Spleen (tissue), 11 donors: Measurements from ENCODE around the gene TSPOAP1. TPM values are rescaled to one million over a fixed set of nuclear protein-coding genes. Genes with fewer than 3 reads are reported as not detected.
A peak's percentile ranks its signal among the peaks of the same experiment; 100 is the strongest.

ENCODE experiments used
- DNase-seq: peaks from one replicate; pipeline ENCODE4 v3.0.0-alpha.2; 2020
- H3K27ac ChIP-seq, 8 donors: fragments of 200-600 bp; sonication (generic) in 7 of 8; 1 replicate in 4 of 8; 2 replicates in 4 of 8; pipeline versions ENCODE4 v1.5.0 to v1.8.0; 2016 to 2021; ENCODE audit warnings: inconsistent platforms in 4 of 8, mild to moderate bottlenecking in 4 of 8, moderate library complexity in 1 of 8
- H3K27me3 ChIP-seq, 7 donors: fragments of 200-600 bp; sonication (generic) in 6 of 7; replicated peaks in 1 of 7; 1 replicate in 4 of 7; 2 replicates in 3 of 7; pipeline versions ENCODE4 v1.5.0 to v1.8.0; 2016 to 2021; ENCODE audit warnings: inconsistent platforms in 3 of 7, mild to moderate bottlenecking in 1 of 7
- H3K36me3 ChIP-seq, 6 donors: fragments of 200-600 bp; sonication (generic) in 5 of 6; 1 replicate in 4 of 6; 2 replicates in 2 of 6; pipeline versions ENCODE4 v1.5.0 to v1.8.0; 2016 to 2021; ENCODE audit warnings: inconsistent platforms in 2 of 6
- H3K4me1 ChIP-seq, 6 donors: fragments of 200-600 bp; sonication (generic) in 5 of 6; 1 replicate in 3 of 6; 2 replicates in 3 of 6; pipeline versions ENCODE4 v1.5.0 to v1.8.0; 2016 to 2021; ENCODE audit warnings: inconsistent platforms in 3 of 6
- H3K4me3 ChIP-seq, 8 donors: fragments of 200-600 bp; sonication (generic) in 7 of 8; 1 replicate in 4 of 8; 2 replicates in 4 of 8; pipeline versions ENCODE4 v1.5.0 to v1.8.0; 2016 to 2021; ENCODE audit warnings: inconsistent platforms in 4 of 8, mild to moderate bottlenecking in 4 of 8, moderate library complexity in 2 of 8
- H3K9me3 ChIP-seq, 8 donors: fragments of 200-600 bp; sonication (generic) in 7 of 8; 1 replicate in 4 of 8; 2 replicates in 4 of 8; pipeline versions ENCODE4 v1.5.0 to v1.8.0; 2016 to 2021; ENCODE audit warnings: inconsistent platforms in 4 of 8
- POLR2A ChIP-seq, 3 donors: fragments of 450-650 bp; IDR thresholded peaks; one replicate each; pipeline ENCODE4 v1.5.1; 2017; ENCODE audit warnings: antibody characterized with exemption in 3 of 3, mild to moderate bottlenecking in 1 of 3
- POLR2AphosphoS5 ChIP-seq, 3 donors: sonication (generic); formaldehyde crosslinking; IDR thresholded peaks; one replicate each; pipeline ENCODE4 v1.5.1; 2017; ENCODE audit warnings: antibody characterized with exemption in 3 of 3
- WGBS, 5 donors: extraction: QIAGEN DNeasy Blood & Tissue Kit in 3 of 5; methylation state at CpG; one replicate each; pipeline versions ENCODE4 v1.1.5 to v1.1.7; 2013 to 2018; 5-methylcytosine and 5-hydroxymethylcytosine counted together
- intact Hi-C: fragments of 100-400 bp; cut with DNase I; formaldehyde crosslinking; loops from one replicate; pipeline ENCODE4 v1.15.0; 2023; ENCODE audit warnings: low total_unique reads
- polyA plus RNA-seq, 3 donors: library from polyadenylated mRNA; stranded (reverse); fragments of 200-250 nt; gene quantifications; one replicate each; pipeline ENCODE4 v1.2.1, GENCODE V29; 2013
- total RNA-seq, 7 donors: library from RNA; depleted of rRNA in 3 of 7; stranded (reverse); fragments of >200 nt in 3 of 7; fragmentation: NEBNext Ultra II Directional in 4 of 7; extraction: Animal tissue kit (Norgen Biotek cat#: 25700) in 4 of 7; gene quantifications; one replicate each; pipeline versions ENCODE4 v1.1.0 to v1.2.1, GENCODE V29; 2016 to 2021
- TF ChIP-seq, protein P1 (sequence below), 11 experiments: fragments of 200-600 bp in 7 of 11; fragments of 450-650 bp in 4 of 11; sonication (generic) in 4 of 11; IDR thresholded peaks in 8 of 11; conservative IDR thresholded peaks in 3 of 11; 1 replicate in 7 of 11; 2 replicates in 4 of 11; pipeline versions ENCODE4 v1.4.0 to v1.8.0; 2016 to 2021; ENCODE audit warnings: antibody characterized with exemption in 11 of 11, inconsistent platforms in 4 of 11, mild to moderate bottlenecking in 1 of 11
- donor health status: healthy with polysubstance abuse.
- donor health status: DM: no; HTN: no; CAD: no; lungs with moderate emphysema.
- donor health status: DM: no; HTN: no; CAD: no.
- donor health status: Bipolar disorder and iron deficiency.
- donor health status: healthy.
- donor health status: DM: no; HTN: no; CAD: no.
- donor health status: DM: yes; HTN: yes; CAD: no.

The TSPOAP1 gene
- total and polyA plus RNA-seq, 10 donors, result 11.5 to 31.8 (median 18.6) TPM

DNA sequence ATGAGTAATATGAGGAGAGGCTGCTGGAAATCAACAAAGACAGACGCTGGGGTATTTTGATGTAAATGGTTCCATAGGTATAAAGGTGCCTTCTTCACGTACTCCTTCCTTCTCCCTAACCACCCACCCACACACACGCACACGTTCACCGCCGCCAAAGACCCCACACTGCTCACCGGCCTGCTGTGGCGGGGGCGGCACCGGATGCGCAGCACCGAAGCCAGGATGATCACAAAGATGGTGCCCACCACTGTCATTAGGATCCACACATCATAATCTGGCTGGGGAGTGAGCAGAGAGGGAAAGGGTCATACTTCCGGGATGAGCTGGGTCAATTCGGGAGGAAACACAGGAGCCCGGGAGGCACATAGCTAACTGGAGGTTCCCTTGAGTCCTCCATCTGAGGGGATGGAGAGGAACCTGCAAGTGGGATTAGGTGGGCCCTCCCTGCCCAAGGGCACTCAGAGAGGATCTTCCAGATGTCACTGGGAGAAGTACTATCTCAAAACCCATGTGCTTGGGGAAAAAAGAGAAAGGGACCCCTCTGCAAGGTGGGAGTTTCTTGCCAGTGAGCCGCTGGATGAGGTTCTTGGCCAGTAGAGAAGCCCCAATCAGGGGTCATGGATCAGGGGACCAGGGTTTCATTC lies 33.9 kb upstream of the TSPOAP1 start:
- no peak overlapping the region for H3K27ac ChIP-seq
- TF ChIP-seq POLR2AphosphoS5 (IDR thresholded peaks at IDR 0.05) (peak in 1 of 3 donors; percentile 31), POLR2A (IDR thresholded peaks at IDR 0.05) (no peak)
- TF ChIP-seq, protein P1, sequence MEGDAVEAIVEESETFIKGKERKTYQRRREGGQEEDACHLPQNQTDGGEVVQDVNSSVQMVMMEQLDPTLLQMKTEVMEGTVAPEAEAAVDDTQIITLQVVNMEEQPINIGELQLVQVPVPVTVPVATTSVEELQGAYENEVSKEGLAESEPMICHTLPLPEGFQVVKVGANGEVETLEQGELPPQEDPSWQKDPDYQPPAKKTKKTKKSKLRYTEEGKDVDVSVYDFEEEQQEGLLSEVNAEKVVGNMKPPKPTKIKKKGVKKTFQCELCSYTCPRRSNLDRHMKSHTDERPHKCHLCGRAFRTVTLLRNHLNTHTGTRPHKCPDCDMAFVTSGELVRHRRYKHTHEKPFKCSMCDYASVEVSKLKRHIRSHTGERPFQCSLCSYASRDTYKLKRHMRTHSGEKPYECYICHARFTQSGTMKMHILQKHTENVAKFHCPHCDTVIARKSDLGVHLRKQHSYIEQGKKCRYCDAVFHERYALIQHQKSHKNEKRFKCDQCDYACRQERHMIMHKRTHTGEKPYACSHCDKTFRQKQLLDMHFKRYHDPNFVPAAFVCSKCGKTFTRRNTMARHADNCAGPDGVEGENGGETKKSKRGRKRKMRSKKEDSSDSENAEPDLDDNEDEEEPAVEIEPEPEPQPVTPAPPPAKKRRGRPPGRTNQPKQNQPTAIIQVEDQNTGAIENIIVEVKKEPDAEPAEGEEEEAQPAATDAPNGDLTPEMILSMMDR (IDR thresholded peaks at IDR 0.05 in 8 of 11, conservative IDR thresholded peaks at IDR 0.05 in 3 of 11), result no peak
- intact Hi-C loops, result no loop called here
- no peaks in the 10 kb centered on the region for H3K36me3 ChIP-seq
- H3K4me1 ChIP-seq, result no peaks in the 10 kb centered on the region
- H3K27me3 ChIP-seq, result no peaks in the 10 kb centered on the region
- no peaks in the 10 kb centered on the region for H3K9me3 ChIP-seq
- WGBS, 5 donors, result 92 to 95% (median 93%) methylated on average over 16 of the region's 16 CpGs
- H3K4me3 ChIP-seq, result no peak overlapping the region
- DNase-seq, result no peak

DNA sequence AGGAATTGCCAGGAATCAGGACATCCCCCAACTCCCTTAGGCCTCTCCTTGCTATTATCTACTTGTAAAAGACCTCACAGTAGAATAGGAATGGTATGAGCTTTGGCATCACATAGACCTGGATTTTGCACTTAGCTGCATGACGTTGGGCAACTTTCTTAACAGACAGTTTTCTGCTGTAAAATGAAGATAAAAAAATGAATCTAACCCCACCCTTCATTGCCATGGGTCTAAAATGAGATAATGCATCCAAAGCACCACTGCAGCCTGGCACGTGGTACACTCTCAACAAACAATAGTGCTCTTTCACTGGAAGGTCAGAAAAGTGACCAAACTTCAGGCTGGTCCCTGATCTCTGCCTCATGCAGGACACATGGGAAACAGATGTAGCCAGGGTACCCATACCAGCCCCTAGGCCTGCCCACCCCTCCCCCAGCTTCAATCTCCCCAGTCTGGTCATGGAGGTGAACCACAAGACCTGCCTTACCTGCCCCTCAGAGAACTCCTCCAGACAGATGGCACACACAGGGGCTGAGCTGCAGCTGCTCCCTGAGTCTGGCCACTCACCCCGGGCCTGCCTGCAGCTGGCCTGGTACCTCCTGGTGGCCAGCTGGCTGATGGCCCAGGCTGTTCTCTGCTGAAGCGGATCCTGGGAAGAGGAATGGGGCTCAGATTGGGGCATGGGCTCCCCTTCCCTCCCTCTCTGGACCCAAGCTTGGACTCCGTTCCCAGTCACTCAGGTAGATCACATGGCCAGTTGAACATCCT lies 31.9 kb upstream of the TSPOAP1 start:
- no peaks in the 10 kb centered on the region for H3K27me3 ChIP-seq
- TF ChIP-seq, protein P1 (IDR thresholded peaks at IDR 0.05 in 8 of 11, conservative IDR thresholded peaks at IDR 0.05 in 3 of 11), result no peak
- no peak for TF ChIP-seq POLR2A (IDR thresholded peaks at IDR 0.05)
- no peak for TF ChIP-seq POLR2AphosphoS5 (IDR thresholded peaks at IDR 0.05)
- no peaks in the 10 kb centered on the region for H3K9me3 ChIP-seq
- 78 to 92% (median 89%) methylated on average over 3 to 5 of the region's 5 CpGs for WGBS, 5 donors
- intact Hi-C loops, result no loop called here
- H3K4me1 ChIP-seq, result no peaks in the 10 kb centered on the region
- no peaks in the 10 kb centered on the region for H3K36me3 ChIP-seq
- no peak overlapping the region for H3K27ac ChIP-seq
- DNase-seq, result no peak
- H3K4me3 ChIP-seq, result no peak overlapping the region

DNA sequence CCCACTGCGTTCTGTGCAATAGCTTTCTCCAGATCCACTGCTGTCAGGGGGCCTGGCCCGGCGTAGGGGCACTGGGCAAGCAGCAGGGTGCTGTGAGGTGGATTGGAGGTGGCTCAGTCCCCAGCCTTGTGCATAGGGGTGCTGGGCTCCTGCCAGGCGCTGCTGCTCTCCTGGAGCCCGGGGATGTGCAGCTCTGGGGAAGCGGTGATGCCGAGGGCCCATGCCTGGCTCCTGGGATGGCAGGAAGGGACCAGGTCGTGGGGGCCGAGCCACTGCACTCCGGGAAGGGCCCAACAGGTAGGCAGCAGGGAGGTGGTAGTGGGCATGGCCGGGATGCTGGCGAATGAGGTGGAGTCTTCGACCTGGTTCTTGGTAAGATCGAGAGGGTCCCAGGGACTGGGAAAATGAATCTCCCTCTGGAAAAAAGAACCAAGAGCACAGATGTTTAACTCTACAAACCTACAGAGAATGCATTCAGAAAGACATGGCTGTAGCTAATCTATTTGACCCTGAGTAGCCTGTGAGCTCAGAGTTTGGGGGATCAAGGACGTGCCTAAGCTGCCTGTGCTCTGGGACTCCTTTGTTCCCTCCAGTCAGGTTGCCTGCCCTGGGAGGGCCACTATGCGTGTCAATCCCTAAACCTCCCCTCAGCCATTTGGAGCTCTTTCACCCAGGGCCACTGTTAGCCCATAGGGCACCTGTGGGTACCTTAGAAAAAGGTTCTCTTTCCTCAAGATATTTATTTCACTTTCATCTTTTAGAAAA lies 30.0 kb upstream of the TSPOAP1 start:
- intact Hi-C loops, result no loop called here
- DNase-seq, result no peak

More for the DNA sequence above, 30.0 kb upstream of the TSPOAP1 start:
- H3K27ac ChIP-seq, result no peak overlapping the region
- TF ChIP-seq, protein P1 (IDR thresholded peaks at IDR 0.05 in 8 of 11, conservative IDR thresholded peaks at IDR 0.05 in 3 of 11), result no peak
- no peak for TF ChIP-seq POLR2A (IDR thresholded peaks at IDR 0.05)
- TF ChIP-seq POLR2AphosphoS5 (IDR thresholded peaks at IDR 0.05), result peak in 1 of 3 donors; percentile 24
- peaks cover 0 to 5% (median 1%) of the 10 kb centered on the region in 6 donors for H3K4me1 ChIP-seq
- H3K27me3 ChIP-seq, result no peaks in the 10 kb centered on the region
- no peak overlapping the region for H3K4me3 ChIP-seq
- WGBS, 5 donors, result 90 to 94% (median 93%) methylated on average over 12 to 16 of the region's 16 CpGs
- no peaks in the 10 kb centered on the region for H3K9me3 ChIP-seq
- H3K36me3 ChIP-seq, result no peaks in the 10 kb centered on the region
